Lower lobe of right lung (tissue), 2 donors: ENCODE results near the gene MIAT. TPM values are rescaled to one million over a fixed set of nuclear protein-coding genes. Genes with fewer than 3 reads are reported as not detected.
A peak's percentile ranks its signal among the peaks of the same experiment; 100 is the strongest.

Experiments used
- ATAC-seq, 2 donors: fragments of 200-7000 bp; cut with Tn5 transposase; one replicate each; pipeline ENCODE4 v1.9.1; 2020 to 2022; ENCODE audit warnings: mild to moderate bottlenecking in 2 of 2, moderate library complexity in 2 of 2
- DNase-seq: peaks from one replicate; pipeline ENCODE4 v3.0.0-alpha.2; 2020
- H3K27ac ChIP-seq: fragments of 200-600 bp; one replicate; pipeline ENCODE4 v1.8.0; 2022
- H3K27me3 ChIP-seq: fragments of 200-600 bp; one replicate; pipeline ENCODE4 v1.8.0; 2022; ENCODE audit warnings: low read depth
- H3K36me3 ChIP-seq: fragments of 200-600 bp; one replicate; pipeline ENCODE4 v1.8.0; 2022; ENCODE audit warnings: mild to moderate bottlenecking
- H3K4me1 ChIP-seq: fragments of 200-600 bp; one replicate; pipeline ENCODE4 v1.8.0; 2022
- H3K4me3 ChIP-seq: fragments of 200-600 bp; one replicate; pipeline ENCODE4 v1.8.0; 2022; ENCODE audit warnings: mild to moderate bottlenecking
- H3K9me3 ChIP-seq: fragments of 200-600 bp; one replicate; pipeline ENCODE4 v1.8.0; 2022
- intact Hi-C: fragments of 100-400 bp; cut with DNase I; formaldehyde crosslinking; loops from one replicate; pipeline ENCODE4 v1.11.0; 2022
- total RNA-seq: library from RNA; stranded (reverse); fragmentation: NEBNext Ultra II Directional; extraction: Animal tissue kit (Norgen Biotek cat#: 25700); gene quantifications from one replicate; pipeline ENCODE4 v1.2.1, GENCODE V29; 2021
- TF ChIP-seq, protein P1 (sequence below): fragments of 200-600 bp; IDR thresholded peaks from one replicate; pipeline ENCODE4 v1.8.0; 2022; ENCODE audit warnings: antibody characterized with exemption, mild to moderate bottlenecking
- donor health status: DM: no; HTN: yes; CAD: no; lungs with severe emphysema.

The MIAT gene
- total RNA-seq, 1 donor from 2014 or later, result 6.8 TPM

DNA sequence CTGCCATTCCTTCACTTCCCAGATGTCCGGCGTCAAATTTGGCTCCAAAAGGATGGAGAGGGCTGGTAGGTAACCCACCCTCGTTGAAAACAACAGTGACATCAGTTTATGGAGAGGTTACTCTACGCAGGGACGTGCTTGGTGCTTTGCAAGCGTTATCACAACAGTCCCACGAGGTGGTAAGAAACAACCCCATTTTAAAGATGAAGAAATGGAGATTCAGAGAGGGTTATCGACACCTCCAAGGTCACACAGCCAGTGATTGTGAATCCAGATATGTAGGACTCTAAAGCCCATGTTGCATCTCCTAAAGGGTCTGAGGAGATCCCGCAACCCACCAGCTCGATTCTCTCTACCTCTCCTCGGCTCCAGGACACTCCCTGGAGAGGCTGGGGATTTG, 773 bp downstream of the MIAT start:
- Histone ChIP-seq H3K4me1 (peaks cover 27% of the 10 kb centered on the region), H3K27ac (no peak overlapping the region), H3K9me3 (no peaks in the 10 kb centered on the region), H3K4me3 (peak overlapping the region; percentile 52), H3K36me3 (no peaks in the 10 kb centered on the region), H3K27me3 (peaks cover 30% of the 10 kb centered on the region)
- no peak for DNase-seq
- peak; percentile 18 to 25 for ATAC-seq
- TF ChIP-seq, protein P1, sequence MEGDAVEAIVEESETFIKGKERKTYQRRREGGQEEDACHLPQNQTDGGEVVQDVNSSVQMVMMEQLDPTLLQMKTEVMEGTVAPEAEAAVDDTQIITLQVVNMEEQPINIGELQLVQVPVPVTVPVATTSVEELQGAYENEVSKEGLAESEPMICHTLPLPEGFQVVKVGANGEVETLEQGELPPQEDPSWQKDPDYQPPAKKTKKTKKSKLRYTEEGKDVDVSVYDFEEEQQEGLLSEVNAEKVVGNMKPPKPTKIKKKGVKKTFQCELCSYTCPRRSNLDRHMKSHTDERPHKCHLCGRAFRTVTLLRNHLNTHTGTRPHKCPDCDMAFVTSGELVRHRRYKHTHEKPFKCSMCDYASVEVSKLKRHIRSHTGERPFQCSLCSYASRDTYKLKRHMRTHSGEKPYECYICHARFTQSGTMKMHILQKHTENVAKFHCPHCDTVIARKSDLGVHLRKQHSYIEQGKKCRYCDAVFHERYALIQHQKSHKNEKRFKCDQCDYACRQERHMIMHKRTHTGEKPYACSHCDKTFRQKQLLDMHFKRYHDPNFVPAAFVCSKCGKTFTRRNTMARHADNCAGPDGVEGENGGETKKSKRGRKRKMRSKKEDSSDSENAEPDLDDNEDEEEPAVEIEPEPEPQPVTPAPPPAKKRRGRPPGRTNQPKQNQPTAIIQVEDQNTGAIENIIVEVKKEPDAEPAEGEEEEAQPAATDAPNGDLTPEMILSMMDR, result no peak
- intact Hi-C loops, result no loop called here

DNA sequence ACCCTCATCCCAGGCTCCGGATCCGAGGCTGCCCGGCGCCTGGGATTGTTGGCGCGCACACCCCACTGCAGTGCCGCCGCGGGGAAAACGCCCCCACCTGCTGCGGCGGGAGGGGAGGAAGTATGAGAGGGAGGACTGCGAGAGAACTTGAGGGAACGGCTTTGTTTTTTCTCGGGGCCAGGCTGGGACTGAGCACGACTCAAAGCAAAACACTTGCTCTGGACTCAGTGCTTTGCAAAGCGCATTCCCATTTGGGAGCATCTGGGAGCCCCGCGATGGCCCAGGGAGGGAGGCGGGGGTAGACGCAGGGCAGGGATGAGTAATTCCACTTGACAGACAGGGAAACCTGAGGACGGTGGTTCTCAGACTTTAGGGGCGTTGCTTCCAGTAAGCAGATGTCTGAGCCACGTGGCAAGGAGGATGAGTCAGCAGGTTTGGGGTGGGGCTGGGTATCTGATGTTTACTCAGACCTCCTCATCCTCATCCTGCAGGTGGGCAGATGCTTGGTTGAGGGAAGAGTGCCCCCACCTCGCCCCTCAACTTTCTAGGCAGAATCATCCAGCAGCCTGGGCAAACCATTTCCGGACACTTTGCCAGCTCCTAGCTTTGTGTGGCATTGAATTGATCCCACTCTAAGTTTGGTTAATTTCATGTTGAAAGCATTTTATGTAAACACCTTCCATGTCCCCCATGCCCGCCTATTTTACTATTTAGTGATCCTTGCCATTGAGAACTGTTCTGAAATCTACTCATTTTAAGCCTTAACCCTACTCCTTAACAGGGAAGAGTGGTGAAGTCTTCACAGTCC, 1.5 kb downstream of the MIAT start:
- TF ChIP-seq, protein P1, result no peak
- DNase-seq, result no peak
- Histone ChIP-seq H3K27me3 (peaks cover 30% of the 10 kb centered on the region), H3K27ac (no peak overlapping the region), H3K4me3 (peak overlapping the region; percentile 52), H3K9me3 (no peaks in the 10 kb centered on the region), H3K36me3 (no peaks in the 10 kb centered on the region), H3K4me1 (peaks cover 27% of the 10 kb centered on the region)
- peak; percentile 57 to 74 for ATAC-seq
- intact Hi-C loops, result no loop called here

DNA sequence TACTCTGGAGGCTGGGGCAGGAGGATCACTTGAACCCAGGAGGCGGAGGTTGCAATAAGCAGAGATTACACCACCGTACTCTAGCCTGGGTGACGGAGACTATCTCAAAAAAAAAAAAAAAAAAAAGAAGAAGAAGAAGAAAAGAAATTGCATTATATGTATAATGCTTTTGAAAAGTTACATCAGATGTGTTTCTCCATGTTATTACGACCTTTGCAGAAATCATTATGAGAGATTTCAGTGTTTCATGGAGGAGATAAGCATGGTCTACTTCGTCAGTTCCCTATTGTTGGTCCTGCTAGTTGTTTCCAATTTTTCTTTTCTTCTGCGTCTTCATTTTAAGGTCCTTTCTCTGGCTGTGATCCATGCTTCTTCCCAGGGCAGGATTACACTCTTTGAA, 3.0 kb downstream of the MIAT start:
- H3K27me3 ChIP-seq, result peaks cover 25% of the 10 kb centered on the region
- no peak for DNase-seq
- no peak overlapping the region for H3K27ac ChIP-seq
- H3K4me1 ChIP-seq, result peaks cover 27% of the 10 kb centered on the region
- H3K36me3 ChIP-seq, result no peaks in the 10 kb centered on the region
- H3K9me3 ChIP-seq, result no peaks in the 10 kb centered on the region
- no peak for ATAC-seq
- intact Hi-C loops, result no loop called here
- TF ChIP-seq, protein P1, result no peak
- no peak overlapping the region for H3K4me3 ChIP-seq

GRCh38 chr22:26660961-26661578, 3.7 kb downstream of the MIAT start:
- TF ChIP-seq, protein P1, result no peak
- Histone ChIP-seq H3K27ac (no peak overlapping the region), H3K36me3 (no peaks in the 10 kb centered on the region), H3K4me1 (peaks cover 31% of the 10 kb centered on the region), H3K9me3 (no peaks in the 10 kb centered on the region), H3K4me3 (no peak overlapping the region), H3K27me3 (peaks cover 25% of the 10 kb centered on the region)
- ATAC-seq, result no peak
- DNase-seq, result no peak
- intact Hi-C loops, result no loop called here

DNA sequence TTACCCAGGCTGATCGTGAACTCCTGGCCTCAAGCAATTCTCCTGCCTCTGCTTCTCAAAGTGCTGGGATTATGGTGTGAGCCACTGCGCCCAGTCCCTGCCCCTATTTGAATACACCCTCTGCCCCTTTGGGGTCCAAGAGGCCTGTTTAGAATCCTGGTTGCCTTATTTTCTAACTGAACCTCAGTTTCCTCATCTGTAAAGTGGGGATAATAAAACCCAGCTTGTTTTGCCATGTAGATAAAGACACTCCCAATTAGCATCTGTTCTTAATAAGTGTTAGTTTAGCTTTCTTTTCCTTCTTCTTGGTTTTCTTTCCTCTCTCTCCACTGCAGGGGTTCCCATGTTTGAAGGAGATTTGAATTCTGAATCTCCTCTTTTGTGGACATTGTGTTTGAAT, 4.8 kb downstream of the MIAT start:
- DNase-seq (no peak), ATAC-seq (no peak)
- intact Hi-C loops, result no loop called here
- Histone ChIP-seq H3K4me3 (no peak overlapping the region), H3K9me3 (no peaks in the 10 kb centered on the region), H3K36me3 (no peaks in the 10 kb centered on the region), H3K27ac (no peak overlapping the region), H3K4me1 (peaks cover 27% of the 10 kb centered on the region), H3K27me3 (peaks cover 19% of the 10 kb centered on the region)
- TF ChIP-seq, protein P1, result no peak
